Activated CD4-positive, alpha-beta memory T cell treated with anti-CD3 and anti-CD28 coated beads for 36 hours (primary cell): ENCODE data around the gene OR4E1. TPM values are rescaled to one million over a fixed set of nuclear protein-coding genes. Genes with fewer than 3 reads are reported as not detected.
"Not testable (repeated sequence)": the region's sequence is repeated elsewhere in the genome, so short reads cannot be mapped to it uniquely, and the experiment has no call there.

Source experiments
- CTCF ChIA-PET: fragments of 350-600 bp; sonication (Branson Sonifier 250); formaldehyde crosslinking; loops from one replicate; lab custom pipeline; 2021; ENCODE audit warnings: antibody characterized with exemption, inconsistent platforms; lab: Charles Lee
- POLR2A ChIA-PET: fragments of 350-600 bp; sonication (Branson Sonifier 250); formaldehyde crosslinking; loops from one replicate; lab custom pipeline; 2021; ENCODE audit warnings: antibody characterized with exemption; lab: Charles Lee
- DNase-seq: peaks from one replicate; pipeline ENCODE4 v3.0.0-alpha.2; 2020
- H3K27ac Mint-ChIP-seq: one replicate; pipeline ENCODE4 v1.8.0; 2021; ENCODE audit warnings: mixed read lengths
- H3K27me3 Mint-ChIP-seq: one replicate; pipeline ENCODE4 v1.8.0; 2021; ENCODE audit warnings: mixed read lengths
- H3K36me3 Mint-ChIP-seq: one replicate; pipeline ENCODE4 v1.8.0; 2021; ENCODE audit warnings: mixed read lengths
- H3K4me1 Mint-ChIP-seq: one replicate; pipeline ENCODE4 v1.8.0; 2021; ENCODE audit warnings: low read depth, mixed read lengths
- H3K4me3 Mint-ChIP-seq: one replicate; pipeline ENCODE4 v1.8.0; 2021; ENCODE audit warnings: mild to moderate bottlenecking, mixed read lengths
- H3K9me3 Mint-ChIP-seq: one replicate; pipeline ENCODE4 v1.8.0; 2021; ENCODE audit warnings: mixed read lengths
- intact Hi-C: fragments of 100-400 bp; cut with micrococcal nuclease; formaldehyde crosslinking; loops from one replicate; pipeline ENCODE4 v1.15.1; 2023
- total RNA-seq, 2 experiments: library from RNA; stranded (reverse); gene quantifications; one replicate each; pipeline ENCODE4 v1.2.3, GENCODE V29; 2021

Gene OR4E1
- total RNA-seq, 2 experiments from 2014 or later = 0.07 TPM

- peaks cover 19% of the 10 kb centered on the region for H3K27me3 Mint-ChIP-seq
- CTCF ChIA-PET = interaction anchor here (0.8 kb wide), 2 partner anchors 57 to 97 kb away, joined by 3 read pairs; no protein-coding TSS in a partner anchor
Measured at GRCh38 chr14:21652209-21652808, 21.3 kb downstream of the OR4E1 start.

DNA sequence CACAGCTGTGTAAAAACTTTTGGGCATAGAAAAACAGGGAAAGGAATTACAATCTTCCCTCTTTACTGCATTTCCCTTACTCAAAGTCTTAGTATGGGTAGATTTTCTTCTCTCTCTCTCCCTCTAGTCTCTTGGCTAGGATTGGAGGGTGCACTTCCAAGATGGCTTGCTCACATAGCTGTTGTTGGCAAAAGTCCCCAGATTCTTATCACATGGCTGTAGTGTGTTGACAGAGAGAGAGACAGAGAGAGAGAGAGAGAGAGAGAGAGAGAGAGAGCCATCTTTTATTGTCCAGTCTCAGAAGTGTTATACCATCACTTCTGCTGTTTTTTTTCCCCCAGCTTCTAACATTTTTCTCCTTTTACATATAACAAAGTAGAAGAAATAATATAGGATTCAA lies 26.2 kb downstream of the OR4E1 start:
- ChIA-PET CTCF (no interaction called here), POLR2A (no interaction called here)
- no peak for DNase-seq
- Mint-ChIP-seq H3K27ac (no peak overlapping the region), H3K27me3 (peaks cover 16% of the 10 kb centered on the region), H3K9me3 (no peaks in the 10 kb centered on the region), H3K4me3 (no peak overlapping the region), H3K36me3 (no peaks in the 10 kb centered on the region), H3K4me1 (no peaks in the 10 kb centered on the region)
- intact Hi-C loops = loop anchor here (10.0 kb wide), 1 partner anchor 67 kb away; no protein-coding TSS in a partner anchor

More at GRCh38 chr14:21652209-21652808, 21.3 kb downstream of the OR4E1 start:
- POLR2A ChIA-PET = no interaction called here
- DNase-seq = no peak
- intact Hi-C loops = no loop called here
- Mint-ChIP-seq H3K4me1 (no peaks in the 10 kb centered on the region), H3K36me3 (no peaks in the 10 kb centered on the region), H3K4me3 (no peak overlapping the region), H3K27ac (no peak overlapping the region), H3K9me3 (no peaks in the 10 kb centered on the region)

DNA sequence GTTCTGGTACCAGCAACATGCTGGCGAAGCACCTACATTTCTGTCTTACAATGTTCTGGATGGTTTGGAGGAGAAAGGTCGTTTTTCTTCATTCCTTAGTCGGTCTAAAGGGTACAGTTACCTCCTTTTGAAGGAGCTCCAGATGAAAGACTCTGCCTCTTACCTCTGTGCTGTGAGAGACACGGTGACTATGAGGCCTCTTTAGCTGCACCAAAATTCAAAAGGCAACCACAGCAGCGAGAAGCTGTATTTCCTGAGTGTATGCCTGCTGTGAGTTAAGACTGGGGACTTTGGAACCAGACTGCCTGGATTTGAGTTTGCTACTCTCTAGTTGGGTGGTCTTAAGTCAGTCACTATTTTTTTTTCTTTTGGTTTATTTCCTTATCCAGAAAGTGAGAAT lies 30.2 kb downstream of the OR4E1 start:
- ChIA-PET CTCF (interaction anchor here (0.6 kb wide), 1 partner anchor 209 kb away, joined by 3 read pairs; no protein-coding TSS in a partner anchor), POLR2A (no interaction called here)
- intact Hi-C loops = loop anchor here (5.0 to 10.0 kb wide), 2 partner anchors 71 to 894 kb away; no protein-coding TSS in a partner anchor
- Mint-ChIP-seq H3K27me3 (peaks cover 1% of the 10 kb centered on the region), H3K27ac (no peak overlapping the region), H3K4me1 (no peaks in the 10 kb centered on the region), H3K9me3 (no peaks in the 10 kb centered on the region), H3K36me3 (no peaks in the 10 kb centered on the region), H3K4me3 (peak overlapping the region; percentile 48)
- no peak for DNase-seq

DNA sequence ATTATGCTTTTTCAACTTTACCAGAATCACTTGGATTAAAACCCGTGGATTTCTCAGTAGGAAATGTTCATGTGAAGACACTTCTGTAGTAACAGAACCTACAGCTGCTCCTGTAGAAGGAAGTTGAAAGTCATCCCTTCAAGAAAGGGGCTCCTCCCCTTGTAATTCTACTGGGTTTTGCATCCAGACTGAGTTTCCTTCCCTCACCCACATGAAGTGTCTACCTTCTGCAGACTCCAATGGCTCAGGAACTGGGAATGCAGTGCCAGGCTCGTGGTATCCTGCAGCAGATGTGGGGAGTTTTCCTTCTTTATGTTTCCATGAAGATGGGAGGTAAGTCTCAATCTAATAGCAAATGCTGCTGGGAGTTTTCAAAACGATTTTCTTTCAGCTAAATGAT lies 30.9 kb downstream of the OR4E1 start:
- intact Hi-C loops = loop anchor here (5.0 to 10.0 kb wide), 2 partner anchors 72 to 895 kb away; no protein-coding TSS in a partner anchor
- Mint-ChIP-seq H3K36me3 (no peaks in the 10 kb centered on the region), H3K27ac (peak overlapping the region; percentile 0), H3K4me3 (peak overlapping the region; percentile 48), H3K4me1 (no peaks in the 10 kb centered on the region), H3K9me3 (no peaks in the 10 kb centered on the region), H3K27me3 (no peaks in the 10 kb centered on the region)
- POLR2A ChIA-PET = no interaction called here
- CTCF ChIA-PET = interaction anchor here (0.6 to 1.4 kb wide), 3 partner anchors 23 to 209 kb away, joined by 3 to 7 read pairs (median 3); no protein-coding TSS in a partner anchor
- no peak for DNase-seq

DNA sequence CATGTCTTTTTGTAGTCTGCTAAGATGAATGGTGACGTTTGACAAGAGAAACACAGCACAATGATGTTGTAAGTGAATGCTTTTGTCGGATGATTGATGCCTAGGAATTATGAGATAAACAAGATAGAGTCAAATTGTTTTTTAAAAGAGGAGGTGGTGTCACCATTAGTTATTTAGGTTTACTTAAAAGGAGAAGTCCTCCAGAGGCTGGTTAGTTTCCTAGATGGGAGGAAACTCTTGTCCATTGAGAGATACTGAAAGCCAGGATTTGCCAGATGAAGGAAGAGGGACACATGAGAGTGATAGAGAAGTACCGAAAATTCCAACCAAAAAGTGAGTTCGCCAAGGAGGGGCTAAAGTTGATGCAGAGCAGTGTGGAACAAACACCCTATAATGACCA lies 38.8 kb downstream of the OR4E1 start, which contains the start of gene OR10G2:
Gene OR10G2, minus strand, starts transcription at position 101 of the 400 bp plus-strand sequence. Its CDS starts 98 bp downstream, at position 3.
- Mint-ChIP-seq H3K4me1 (no peaks in the 10 kb centered on the region), H3K27me3 (peaks cover 7% of the 10 kb centered on the region), H3K36me3 (no peaks in the 10 kb centered on the region), H3K9me3 (no peaks in the 10 kb centered on the region), H3K27ac (no peak within 1 kb of the TSS), H3K4me3 (no peak within 1 kb of the TSS)
- ChIA-PET CTCF (no interaction called here), POLR2A (no interaction called here)
- no peak for DNase-seq
- intact Hi-C loops = no loop called here

DNA sequence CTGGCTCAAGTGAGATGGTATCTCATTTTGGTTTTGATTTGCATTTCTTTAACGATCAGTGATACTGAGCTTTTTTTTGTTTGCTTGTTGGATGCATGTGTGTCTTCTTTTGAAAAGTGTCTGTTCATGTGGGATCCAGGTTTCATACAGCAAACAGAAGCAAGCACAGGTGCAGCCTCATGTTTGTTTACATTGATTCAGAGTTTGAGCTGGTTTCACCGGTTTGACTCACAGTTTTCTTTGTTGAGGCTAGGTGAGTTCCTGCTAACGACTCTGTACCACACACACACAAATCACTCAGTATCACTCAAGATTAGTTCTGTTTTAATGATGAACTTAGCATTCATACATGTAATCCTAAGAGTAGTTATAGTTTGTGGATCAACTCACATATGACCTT lies 42.5 kb downstream of the OR4E1 start:
- Mint-ChIP-seq H3K36me3 (no peaks in the 10 kb centered on the region), H3K4me3 (no peak overlapping the region), H3K27me3 (peaks cover 10% of the 10 kb centered on the region), H3K4me1 (no peaks in the 10 kb centered on the region), H3K9me3 (no peaks in the 10 kb centered on the region), H3K27ac (no peak overlapping the region)
- no peak for DNase-seq
- CTCF ChIA-PET = no interaction called here
- POLR2A ChIA-PET = no interaction called here
- intact Hi-C loops = no loop called here

DNA sequence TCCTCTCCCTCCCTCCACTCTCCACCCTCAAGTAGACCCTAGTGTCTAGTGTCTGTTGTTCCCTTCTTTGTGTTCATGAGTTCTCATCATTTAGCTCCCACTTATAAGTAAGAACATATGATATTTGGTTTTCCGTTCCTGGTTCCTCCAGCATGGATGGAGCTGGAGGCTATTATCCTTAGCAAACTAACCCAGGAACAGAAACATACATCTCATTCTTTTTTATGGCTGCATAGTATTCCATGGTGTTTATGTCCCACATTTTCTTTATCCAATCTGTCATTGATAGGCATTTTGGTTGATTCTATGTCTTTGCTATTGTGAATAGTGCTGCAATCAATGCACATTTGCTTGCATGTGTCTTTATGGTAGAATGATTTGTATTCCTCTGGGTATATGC lies 43.1 kb downstream of the OR4E1 start:
- H3K4me1 Mint-ChIP-seq, H3K27ac Mint-ChIP-seq, POLR2A ChIA-PET, intact Hi-C loops, H3K4me3 Mint-ChIP-seq, H3K36me3 Mint-ChIP-seq, H3K9me3 Mint-ChIP-seq, CTCF ChIA-PET, DNase-seq: not testable (repeated sequence)
- H3K27me3 Mint-ChIP-seq = peaks cover 13% of the 10 kb centered on the region

- POLR2A ChIA-PET = no interaction called here
- Mint-ChIP-seq H3K9me3 (no peaks in the 10 kb centered on the region), H3K36me3 (no peaks in the 10 kb centered on the region), H3K27ac (no peak overlapping the region), H3K27me3 (peaks cover 16% of the 10 kb centered on the region), H3K4me1 (no peaks in the 10 kb centered on the region), H3K4me3 (no peak overlapping the region)
- CTCF ChIA-PET = no interaction called here
- intact Hi-C loops = no loop called here
- no peak for DNase-seq
Measured at GRCh38 chr14:21626491-21627230, 47.0 kb downstream of the OR4E1 start.

Other genes starting within 250 kb of the OR4E1 start
- gene CHD8, start 217.7 kb downstream of the OR4E1 start, total RNA-seq = 10 to 100 TPM; 80.1 to 87.7 TPM
- 10 to 100 TPM; 21.2 to 23.6 TPM for gene RAB2B, start 196.9 kb downstream of the OR4E1 start, total RNA-seq
- 10 to 100 TPM; 66.1 to 67.5 TPM for gene TOX4, start 196.6 kb downstream of the OR4E1 start, total RNA-seq
- 10 to 100 TPM; 64.1 TPM for gene METTL3, start 162.5 kb downstream of the OR4E1 start, total RNA-seq
- 1 to 10 TPM; 4.4 to 4.8 TPM for gene SALL2, start 147.5 kb downstream of the OR4E1 start, total RNA-seq
- not detected for gene OR10G3, start 93.7 kb downstream of the OR4E1 start, total RNA-seq
- gene OR10G2, start 38.9 kb downstream of the OR4E1 start, total RNA-seq = not detected
- gene OR4E2, start 20.0 kb downstream of the OR4E1 start, total RNA-seq = not detected